K562 (cell line): ENCODE results near the gene IGF2BP3. TPM values are rescaled to one million over a fixed set of nuclear protein-coding genes. Genes with fewer than 3 reads are reported as not detected.
A peak's percentile ranks its signal among the peaks of the same experiment; 100 is the strongest.

Source experiments
- ATF3 ChIP-seq, 2 experiments: fragments of 450-650 bp in 1 of 2; sonication (generic) in 1 of 2; formaldehyde crosslinking in 1 of 2; IDR thresholded peaks in 1 of 2; conservative IDR thresholded peaks in 1 of 2; 2 replicates each; pipeline versions ENCODE4 v1.6.1 to v1.8.1; 2016 to 2023; ENCODE audit warnings: mild to moderate bottlenecking in 2 of 2, moderate library complexity in 2 of 2, inconsistent platforms in 1 of 2, missing genetic modification reagents in 1 of 2
- CBX3 ChIP-seq, 2 experiments: IDR thresholded peaks; 1 replicate in 1 of 2; 2 replicates in 1 of 2; pipeline ENCODE4 v1.6.1; 2012; ENCODE audit warnings: inconsistent platforms in 2 of 2, low read length in 2 of 2, borderline replicate concordance in 1 of 2, control low read depth in 1 of 2
- L3MBTL2 ChIP-seq: fragments of 450-650 bp; IDR thresholded peaks from 2 replicates; pipeline ENCODE4 v1.6.1; 2016; ENCODE audit warnings: mild to moderate bottlenecking, moderate library complexity
- NEUROD1 ChIP-seq: fragments of 150-350 bp; IDR thresholded peaks from 2 replicates; pipeline ENCODE4 v1.6.1; 2014; ENCODE audit warnings: borderline replicate concordance, low read length, low read depth; ENCODE audit not compliant: partially characterized antibody
- PCBP1 ChIP-seq: fragments of 200-400 bp; formaldehyde crosslinking; IDR thresholded peaks from 2 replicates; pipeline ENCODE4 v1.6.1; 2018; ENCODE audit warnings: mild to moderate bottlenecking, low read depth, low read length; ENCODE audit not compliant: poor library complexity, severe bottlenecking
- RBM15 ChIP-seq: fragments of 200-400 bp; formaldehyde crosslinking; IDR thresholded peaks from 2 replicates; pipeline ENCODE4 v1.6.1; 2018; ENCODE audit warnings: mild to moderate bottlenecking, low read length, moderate library complexity; ENCODE audit not compliant: insufficient read depth
- ZBTB43 ChIP-seq: sonication (generic); formaldehyde crosslinking; IDR thresholded peaks from 2 replicates; pipeline ENCODE4 v1.8.0; 2023; ENCODE audit warnings: mild to moderate bottlenecking, missing genetic modification reagents
- ZNF766 ChIP-seq: fragments of 200-800 bp; sonication (Bioruptor generic); conservative IDR thresholded peaks from 2 replicates; pipeline ENCODE4 v1.6.1; 2016; ENCODE audit warnings: missing genetic modification characterization, missing compliant biosample characterization
- polyA plus RNA-seq, 8 experiments: library from polyadenylated mRNA; depleted of rRNA in 4 of 8; stranded (reverse) in 5 of 8; unstranded in 3 of 8; fragments of >200 nt; fragmentation: Nextera tagmentation in 2 of 8; fragmentation: Illumina TruSeq in 1 of 8; extraction: Ambion mirVana in 2 of 8; extraction: Trizol in 1 of 8; gene quantifications; 2 replicates each; pipeline versions ENCODE4 v1.2.1 to v1.2.3, GENCODE V29; 2011 to 2014; ENCODE audit warnings: inconsistent platforms in 1 of 8, missing spikeins in 1 of 8
- total RNA-seq, 7 experiments: library from RNA; depleted of rRNA in 6 of 7; stranded (reverse); fragments of >200 nt in 6 of 7; fragmentation: Illumina TruSeq in 2 of 7; extraction: Trizol in 2 of 7; gene quantifications; 2 replicates each; pipeline versions ENCODE4 v1.2.1 to v1.2.3, GENCODE V29; 2011 to 2021; ENCODE audit warnings: low replicate concordance in 1 of 7
- TF ChIP-seq, protein P1 (sequence below): sonication (generic); formaldehyde crosslinking; IDR thresholded peaks from 2 replicates; pipeline ENCODE4 v1.8.0; 2022; ENCODE audit warnings: mild to moderate bottlenecking, missing genetic modification reagents
- TF ChIP-seq, protein P2 (sequence below): fragments of 200-400 bp; formaldehyde crosslinking; IDR thresholded peaks from 2 replicates; pipeline ENCODE4 v1.6.1; 2017; ENCODE audit warnings: mild to moderate bottlenecking, low read depth, low read length, moderate library complexity
- TF ChIP-seq, protein P3 (sequence below): fragments of 450-650 bp; formaldehyde crosslinking; IDR thresholded peaks from 2 replicates; pipeline ENCODE4 v1.4.0; 2020; ENCODE audit warnings: mild to moderate bottlenecking, moderate library complexity
- TF ChIP-seq, protein P4 (sequence below): sonication (generic); formaldehyde crosslinking; IDR thresholded peaks from 2 replicates; pipeline ENCODE4 v1.8.0; 2022; ENCODE audit warnings: missing genetic modification reagents, mild to moderate bottlenecking, moderate library complexity, borderline replicate concordance
- TF ChIP-seq, protein P5 (sequence below): fragments of 450-650 bp; IDR thresholded peaks from 2 replicates; pipeline ENCODE4 v1.6.1; 2017; ENCODE audit warnings: antibody characterized with exemption, mild to moderate bottlenecking

The IGF2BP3 gene
- total and polyA plus RNA-seq, 9 of the 15 experiments (the other 6 are each of a cell fraction or from before 2014, with no cell fraction given): 8.4 to 88.1 (median 61.2) TPM

- TF ChIP-seq, protein P1, sequence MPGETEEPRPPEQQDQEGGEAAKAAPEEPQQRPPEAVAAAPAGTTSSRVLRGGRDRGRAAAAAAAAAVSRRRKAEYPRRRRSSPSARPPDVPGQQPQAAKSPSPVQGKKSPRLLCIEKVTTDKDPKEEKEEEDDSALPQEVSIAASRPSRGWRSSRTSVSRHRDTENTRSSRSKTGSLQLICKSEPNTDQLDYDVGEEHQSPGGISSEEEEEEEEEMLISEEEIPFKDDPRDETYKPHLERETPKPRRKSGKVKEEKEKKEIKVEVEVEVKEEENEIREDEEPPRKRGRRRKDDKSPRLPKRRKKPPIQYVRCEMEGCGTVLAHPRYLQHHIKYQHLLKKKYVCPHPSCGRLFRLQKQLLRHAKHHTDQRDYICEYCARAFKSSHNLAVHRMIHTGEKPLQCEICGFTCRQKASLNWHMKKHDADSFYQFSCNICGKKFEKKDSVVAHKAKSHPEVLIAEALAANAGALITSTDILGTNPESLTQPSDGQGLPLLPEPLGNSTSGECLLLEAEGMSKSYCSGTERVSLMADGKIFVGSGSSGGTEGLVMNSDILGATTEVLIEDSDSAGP (CRISPR knock-in tag): no peak
- TF ChIP-seq ZNF766 (no peak), NEUROD1 (no peak), PCBP1 (no peak), CBX3 (IDR thresholded peaks at IDR 0.05; ENCODE audit: borderline replicate concordance in 1 of 2, low read length in 2 of 2) (no peak), ATF3 (IDR thresholded peaks at IDR 0.05) (peak; percentile 86), ATF3 (CRISPR knock-in tag; conservative IDR thresholded peaks at IDR 0.05) (peak; percentile 65; the same call in 1 of the 2 replicates), ZBTB43 (CRISPR knock-in tag) (no peak), RBM15 (no peak), L3MBTL2 (peak; percentile 57)
- TF ChIP-seq, protein P2, sequence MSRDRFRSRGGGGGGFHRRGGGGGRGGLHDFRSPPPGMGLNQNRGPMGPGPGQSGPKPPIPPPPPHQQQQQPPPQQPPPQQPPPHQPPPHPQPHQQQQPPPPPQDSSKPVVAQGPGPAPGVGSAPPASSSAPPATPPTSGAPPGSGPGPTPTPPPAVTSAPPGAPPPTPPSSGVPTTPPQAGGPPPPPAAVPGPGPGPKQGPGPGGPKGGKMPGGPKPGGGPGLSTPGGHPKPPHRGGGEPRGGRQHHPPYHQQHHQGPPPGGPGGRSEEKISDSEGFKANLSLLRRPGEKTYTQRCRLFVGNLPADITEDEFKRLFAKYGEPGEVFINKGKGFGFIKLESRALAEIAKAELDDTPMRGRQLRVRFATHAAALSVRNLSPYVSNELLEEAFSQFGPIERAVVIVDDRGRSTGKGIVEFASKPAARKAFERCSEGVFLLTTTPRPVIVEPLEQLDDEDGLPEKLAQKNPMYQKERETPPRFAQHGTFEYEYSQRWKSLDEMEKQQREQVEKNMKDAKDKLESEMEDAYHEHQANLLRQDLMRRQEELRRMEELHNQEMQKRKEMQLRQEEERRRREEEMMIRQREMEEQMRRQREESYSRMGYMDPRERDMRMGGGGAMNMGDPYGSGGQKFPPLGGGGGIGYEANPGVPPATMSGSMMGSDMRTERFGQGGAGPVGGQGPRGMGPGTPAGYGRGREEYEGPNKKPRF: no peak
- TF ChIP-seq, protein P3, sequence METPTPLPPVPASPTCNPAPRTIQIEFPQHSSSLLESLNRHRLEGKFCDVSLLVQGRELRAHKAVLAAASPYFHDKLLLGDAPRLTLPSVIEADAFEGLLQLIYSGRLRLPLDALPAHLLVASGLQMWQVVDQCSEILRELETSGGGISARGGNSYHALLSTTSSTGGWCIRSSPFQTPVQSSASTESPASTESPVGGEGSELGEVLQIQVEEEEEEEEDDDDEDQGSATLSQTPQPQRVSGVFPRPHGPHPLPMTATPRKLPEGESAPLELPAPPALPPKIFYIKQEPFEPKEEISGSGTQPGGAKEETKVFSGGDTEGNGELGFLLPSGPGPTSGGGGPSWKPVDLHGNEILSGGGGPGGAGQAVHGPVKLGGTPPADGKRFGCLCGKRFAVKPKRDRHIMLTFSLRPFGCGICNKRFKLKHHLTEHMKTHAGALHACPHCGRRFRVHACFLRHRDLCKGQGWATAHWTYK (CRISPR knock-in tag): no peak
- TF ChIP-seq, protein P4, sequence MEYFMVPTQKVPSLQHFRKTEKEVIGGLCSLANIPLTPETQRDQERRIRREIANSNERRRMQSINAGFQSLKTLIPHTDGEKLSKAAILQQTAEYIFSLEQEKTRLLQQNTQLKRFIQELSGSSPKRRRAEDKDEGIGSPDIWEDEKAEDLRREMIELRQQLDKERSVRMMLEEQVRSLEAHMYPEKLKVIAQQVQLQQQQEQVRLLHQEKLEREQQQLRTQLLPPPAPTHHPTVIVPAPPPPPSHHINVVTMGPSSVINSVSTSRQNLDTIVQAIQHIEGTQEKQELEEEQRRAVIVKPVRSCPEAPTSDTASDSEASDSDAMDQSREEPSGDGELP (CRISPR knock-in tag): peak; percentile 86
- TF ChIP-seq, protein P5, sequence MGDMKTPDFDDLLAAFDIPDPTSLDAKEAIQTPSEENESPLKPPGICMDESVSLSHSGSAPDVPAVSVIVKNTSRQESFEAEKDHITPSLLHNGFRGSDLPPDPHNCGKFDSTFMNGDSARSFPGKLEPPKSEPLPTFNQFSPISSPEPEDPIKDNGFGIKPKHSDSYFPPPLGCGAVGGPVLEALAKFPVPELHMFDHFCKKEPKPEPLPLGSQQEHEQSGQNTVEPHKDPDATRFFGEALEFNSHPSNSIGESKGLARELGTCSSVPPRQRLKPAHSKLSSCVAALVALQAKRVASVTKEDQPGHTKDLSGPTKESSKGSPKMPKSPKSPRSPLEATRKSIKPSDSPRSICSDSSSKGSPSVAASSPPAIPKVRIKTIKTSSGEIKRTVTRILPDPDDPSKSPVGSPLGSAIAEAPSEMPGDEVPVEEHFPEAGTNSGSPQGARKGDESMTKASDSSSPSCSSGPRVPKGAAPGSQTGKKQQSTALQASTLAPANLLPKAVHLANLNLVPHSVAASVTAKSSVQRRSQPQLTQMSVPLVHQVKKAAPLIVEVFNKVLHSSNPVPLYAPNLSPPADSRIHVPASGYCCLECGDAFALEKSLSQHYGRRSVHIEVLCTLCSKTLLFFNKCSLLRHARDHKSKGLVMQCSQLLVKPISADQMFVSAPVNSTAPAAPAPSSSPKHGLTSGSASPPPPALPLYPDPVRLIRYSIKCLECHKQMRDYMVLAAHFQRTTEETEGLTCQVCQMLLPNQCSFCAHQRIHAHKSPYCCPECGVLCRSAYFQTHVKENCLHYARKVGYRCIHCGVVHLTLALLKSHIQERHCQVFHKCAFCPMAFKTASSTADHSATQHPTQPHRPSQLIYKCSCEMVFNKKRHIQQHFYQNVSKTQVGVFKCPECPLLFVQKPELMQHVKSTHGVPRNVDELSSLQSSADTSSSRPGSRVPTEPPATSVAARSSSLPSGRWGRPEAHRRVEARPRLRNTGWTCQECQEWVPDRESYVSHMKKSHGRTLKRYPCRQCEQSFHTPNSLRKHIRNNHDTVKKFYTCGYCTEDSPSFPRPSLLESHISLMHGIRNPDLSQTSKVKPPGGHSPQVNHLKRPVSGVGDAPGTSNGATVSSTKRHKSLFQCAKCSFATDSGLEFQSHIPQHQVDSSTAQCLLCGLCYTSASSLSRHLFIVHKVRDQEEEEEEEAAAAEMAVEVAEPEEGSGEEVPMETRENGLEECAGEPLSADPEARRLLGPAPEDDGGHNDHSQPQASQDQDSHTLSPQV: no peak
These were observed 197.1 kb downstream of the IGF2BP3 start (continued) for GRCh38 chr7:23273141-23273599.
